Right forelimb (tissue), 1 donor: ENCODE measurements around the gene CANT1.

Source experiments
- DNase-seq: peaks from one replicate; pipeline ENCODE4 v3.0.0-alpha.2; 2018

Gene CANT1

DNA sequence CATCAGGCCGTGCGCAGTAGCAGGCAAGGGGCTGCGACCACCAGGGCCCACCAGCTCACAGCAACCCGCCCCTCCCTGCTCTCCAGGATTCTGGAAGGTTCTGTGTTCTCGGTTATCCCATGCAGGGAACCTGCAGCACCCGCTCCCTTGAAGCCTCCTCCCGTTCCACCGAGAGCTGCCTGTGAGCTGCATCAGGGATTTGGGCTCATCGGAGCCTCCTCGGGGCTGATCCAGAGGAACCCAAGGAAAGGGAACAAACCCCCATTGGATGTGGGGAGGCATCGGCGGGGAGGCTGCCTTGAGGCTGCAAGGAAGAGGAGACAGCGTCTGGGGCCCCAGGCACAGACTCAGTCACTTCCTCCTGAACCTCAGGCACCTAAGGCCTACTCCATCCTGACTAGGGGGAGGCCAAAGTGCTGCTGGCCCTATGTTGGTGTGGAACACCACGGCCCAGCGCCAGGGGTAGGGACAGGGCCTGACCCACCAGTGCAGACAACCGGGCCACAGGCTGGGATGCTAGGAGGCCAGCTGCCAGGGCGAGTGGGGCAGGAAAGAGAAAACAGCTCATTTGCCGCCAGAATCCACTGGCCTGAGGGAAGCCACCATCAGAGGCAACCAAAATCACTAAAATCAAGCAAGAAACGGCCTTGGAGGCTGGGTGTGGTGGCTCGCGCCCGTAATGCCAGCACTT is 15.4 kb downstream of the CANT1 start:
- DNase-seq, result peak; percentile 30

DNA sequence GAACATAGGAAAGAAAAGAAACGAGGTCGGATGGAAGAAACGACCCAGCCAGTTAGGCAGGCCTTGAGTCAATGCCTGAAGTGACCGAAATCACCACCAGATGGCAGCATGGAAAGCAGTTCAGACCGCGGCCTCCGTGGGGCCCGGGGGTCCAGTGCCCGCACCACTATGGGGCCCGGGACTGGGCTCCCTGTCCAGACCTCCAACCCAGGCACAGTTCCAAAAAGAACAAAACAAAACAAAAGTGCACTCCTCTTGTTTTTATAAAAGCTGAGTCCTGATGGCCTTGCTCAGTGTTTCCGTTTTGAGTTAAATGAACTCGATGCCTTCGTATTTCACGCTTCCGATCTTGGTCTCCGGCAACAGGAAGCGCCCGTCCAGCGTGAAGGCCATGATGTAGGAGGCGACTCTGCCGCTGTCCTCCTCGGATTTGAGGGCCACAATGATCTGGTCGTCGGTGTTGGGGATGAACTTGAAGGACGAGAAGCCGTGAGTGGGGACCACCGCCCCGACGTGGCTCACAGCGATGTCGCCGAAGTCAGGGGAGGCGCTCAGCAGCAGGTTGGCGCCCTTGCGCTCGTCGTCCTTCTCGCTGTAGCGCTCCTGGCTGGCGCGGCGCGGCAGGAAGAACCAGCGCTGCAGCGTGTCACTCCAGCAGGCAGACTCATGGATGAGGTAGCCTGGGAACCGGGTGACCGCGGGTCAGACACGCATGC is 16.2 kb downstream of the CANT1 start:
- DNase-seq, result peak; percentile 72

DNA sequence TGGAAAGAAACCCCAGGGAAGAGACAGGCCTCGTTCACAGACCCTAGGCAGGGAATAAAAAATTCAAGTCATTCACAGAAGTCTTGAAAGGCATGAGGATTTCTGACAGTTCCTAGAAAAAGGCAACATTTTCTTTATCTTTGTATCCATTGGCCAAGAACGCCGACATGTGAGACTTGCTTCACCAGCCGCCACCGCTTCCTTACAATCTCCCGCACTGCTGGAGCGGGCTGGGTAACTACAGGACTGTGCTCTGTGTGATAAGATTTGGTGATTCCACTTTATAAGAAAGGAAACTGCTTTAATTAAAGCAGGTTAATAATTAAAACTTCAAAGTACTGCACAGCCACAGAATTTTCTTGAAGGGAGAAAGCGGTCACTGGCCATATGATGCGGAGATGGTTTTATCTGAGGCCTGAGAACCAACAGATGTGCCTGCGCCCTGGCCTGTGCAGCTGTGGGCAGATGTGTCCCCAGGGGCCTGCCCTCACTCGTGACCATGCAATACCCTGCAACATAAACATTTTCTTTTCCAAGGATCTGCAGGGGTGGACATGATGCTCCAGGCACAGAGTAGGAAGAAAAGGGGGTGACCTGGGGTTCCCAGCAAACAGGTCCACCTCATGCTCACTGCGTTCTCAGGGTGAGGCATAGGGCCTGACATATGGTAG is 16.9 kb downstream of the CANT1 start:
- no peak for DNase-seq

DNA sequence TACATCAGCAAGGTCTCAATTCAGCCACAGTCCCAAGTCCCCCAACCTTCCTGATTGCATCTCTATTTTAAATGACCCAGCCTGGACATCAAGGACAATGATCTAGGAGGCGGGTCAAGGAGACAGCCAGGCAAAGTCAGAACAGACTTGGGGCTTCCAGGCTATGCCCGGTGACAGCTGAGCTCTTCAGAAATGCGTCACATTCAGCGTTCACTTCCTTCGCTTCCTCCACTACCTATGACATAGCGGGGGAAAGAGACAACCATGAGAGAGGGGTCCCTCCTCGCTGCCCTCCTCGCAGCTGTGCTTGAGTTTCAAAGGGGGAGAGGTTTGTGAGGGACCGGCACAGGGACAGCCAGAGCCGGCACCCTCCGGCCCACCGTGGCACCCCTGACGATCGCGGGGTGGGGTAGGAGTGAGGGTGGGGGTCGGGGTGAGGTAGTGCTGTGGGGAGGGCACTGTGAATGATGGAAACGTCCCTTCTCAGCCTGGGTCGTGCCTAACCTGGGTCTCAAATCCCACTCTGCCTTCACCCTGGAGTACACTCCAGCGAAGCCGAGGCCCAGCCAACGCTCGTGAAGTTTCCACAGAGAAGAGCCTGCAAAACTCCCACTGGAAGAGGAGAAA is 17.5 kb downstream of the CANT1 start:
- DNase-seq, result no peak

DNA sequence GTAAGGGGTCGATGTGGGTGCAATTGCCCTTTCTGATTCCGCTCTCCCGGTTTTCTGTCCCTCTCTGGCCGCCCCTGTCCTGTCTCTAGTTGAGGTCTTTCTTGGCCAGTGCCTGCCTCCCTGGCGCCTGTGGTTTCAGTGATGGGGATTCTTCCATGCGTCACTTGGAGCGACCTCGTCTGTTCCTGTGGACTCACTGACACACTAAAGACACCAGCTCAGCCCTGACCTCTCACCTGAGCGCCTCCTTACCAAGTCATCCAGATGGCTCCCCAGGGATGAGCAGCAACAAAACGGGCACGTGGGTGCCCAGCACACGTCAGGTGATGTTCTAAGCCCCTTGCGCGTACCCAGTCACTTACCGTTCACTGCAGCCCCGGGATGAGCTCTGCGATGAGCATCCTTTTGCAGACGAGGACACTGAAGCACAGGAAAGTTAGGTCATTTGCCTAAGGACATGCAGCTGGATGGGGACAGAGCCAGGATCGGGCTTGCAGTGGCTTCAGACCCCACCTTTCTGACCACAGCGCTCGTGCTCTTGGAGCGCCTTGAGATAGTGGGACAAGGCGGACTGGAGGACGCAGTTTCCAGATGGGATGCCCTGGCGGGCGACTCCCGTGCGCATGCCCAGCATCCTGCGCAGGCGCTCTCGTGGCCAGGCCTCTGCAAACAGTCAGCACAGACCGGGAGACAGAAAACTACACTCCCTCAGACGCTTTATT is 18.4 kb downstream of the CANT1 start:
- DNase-seq, result no peak

DNA sequence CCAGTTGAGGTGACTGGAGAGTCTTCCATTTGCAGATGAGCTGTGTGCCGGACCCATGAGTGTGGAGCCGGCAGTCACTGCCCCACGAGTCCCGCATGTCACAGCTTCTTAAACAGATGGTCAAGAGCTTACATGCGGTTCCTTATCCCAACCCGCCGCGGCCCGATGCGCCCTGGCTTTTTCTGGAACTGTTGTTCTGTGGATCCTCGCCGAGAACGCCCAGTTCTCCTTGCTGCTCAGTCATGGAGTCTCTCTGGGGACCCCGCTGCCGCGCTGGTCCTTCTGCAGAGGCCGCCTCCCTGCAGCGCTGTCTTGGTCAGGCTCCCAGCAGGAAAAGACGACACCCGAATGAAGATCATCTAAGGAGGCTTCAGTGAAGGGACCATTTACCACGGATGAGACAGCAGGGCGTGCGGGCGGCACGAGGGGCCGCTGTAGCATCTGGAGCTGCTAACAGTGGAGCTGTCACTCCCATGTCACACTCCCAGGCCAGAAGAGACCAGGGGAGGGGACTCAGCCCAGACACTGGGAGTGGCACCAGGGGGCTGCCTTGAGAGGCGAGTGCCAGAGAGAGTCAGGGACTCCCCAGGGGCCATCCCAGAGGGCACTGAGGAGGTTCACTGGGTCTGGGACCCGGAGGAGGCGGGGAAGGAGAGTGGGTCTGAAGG is 19.1 kb downstream of the CANT1 start:
- DNase-seq, result no peak

DNA sequence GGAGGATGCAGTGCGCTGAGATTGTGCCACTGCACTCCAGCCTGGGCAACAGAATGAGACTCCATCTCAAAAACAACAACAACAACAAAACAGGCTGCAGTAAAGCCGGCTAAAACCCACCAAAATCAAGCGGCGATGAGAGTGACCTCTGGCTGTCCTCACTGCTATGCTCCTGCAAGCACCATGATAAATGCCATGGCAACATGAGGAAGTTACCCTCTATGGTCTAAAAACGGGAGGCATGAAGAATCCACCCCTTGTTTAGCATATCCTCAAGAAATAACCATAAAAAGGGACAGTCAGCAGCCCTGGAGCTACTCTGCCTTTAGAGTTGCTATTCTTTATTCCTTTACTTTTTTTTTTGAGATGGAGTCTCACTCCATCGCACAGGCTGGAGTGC is 21.4 kb downstream of the CANT1 start:
- DNase-seq, result no peak

DNA sequence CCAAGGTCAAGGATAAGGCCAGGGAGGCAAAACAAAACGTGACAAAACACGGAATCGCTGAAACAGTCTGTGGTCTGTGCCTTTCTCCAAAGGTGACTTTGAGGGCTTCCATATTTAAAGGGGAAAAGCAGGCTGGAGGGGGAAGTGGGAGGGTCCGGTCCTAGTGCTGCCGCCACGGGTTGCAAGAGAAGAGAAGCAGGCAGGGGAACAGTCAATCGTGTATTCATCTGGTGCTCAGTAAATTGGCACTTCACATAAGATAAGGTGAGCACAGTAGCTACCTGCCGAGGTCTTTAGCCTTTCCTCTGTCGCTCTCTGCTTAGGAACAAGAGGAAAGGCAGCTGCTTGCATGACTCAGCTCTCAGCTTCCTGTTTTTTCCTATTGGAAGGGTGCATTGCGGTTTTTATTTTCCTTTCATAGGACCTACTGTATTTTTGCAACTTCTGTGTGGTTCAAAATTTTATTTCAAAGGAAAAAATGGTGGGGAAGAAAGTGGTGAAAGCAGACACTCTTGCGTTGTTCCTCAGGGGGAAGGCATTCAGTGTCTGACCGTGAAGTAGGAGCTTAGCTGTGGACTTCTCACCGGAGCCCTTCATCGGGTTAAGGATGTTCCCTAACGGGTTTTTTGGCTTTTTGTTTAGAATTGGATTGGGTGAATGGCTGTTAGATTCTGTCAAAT is 22.8 kb downstream of the CANT1 start:
- DNase-seq, result no peak

DNA sequence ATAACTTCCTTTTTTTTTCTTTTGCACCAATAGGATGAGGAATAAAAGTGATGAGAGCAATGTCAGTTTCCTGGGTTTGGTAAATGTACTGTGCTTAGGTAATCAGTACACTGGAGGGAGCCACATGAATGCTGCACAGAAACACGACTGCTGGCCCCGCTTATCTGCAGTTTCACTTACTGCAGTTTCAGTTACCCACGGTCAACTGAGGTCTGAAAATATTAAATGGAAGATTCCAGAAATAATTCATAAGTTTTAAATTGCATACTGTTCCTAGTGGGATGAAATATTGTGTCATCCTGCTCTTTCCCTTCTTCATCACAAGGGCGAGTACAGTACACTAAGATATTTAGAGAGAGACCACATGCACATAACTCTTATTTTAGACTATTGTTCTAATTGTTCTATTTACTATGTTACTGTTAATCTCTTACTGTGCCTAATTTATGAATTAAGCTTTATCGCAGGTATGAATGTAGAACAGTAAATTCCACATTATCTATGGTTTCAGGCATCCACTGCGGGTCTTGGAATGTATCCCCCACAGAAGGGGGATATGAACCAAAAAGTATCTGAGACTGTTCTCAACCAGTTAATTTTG is 23.4 kb downstream of the CANT1 start:
- no peak for DNase-seq

DNA sequence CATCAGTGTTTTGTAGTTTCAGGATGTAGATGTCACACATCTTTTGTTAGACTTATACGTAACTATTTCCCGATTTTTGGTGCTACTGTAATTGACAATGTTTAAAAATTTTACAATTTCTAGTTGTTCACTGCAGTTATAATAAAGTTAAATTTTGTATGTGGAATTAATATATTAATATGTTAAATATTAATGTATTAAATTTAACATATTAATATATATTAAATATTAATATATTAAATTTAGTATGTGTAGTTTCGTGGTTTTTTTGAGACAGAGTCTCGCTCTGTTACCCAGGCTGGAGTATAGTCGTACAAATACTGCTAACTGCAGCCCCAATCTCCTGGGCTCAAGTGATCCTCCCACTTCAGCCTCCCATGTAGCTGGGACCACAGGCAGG is 24.2 kb downstream of the CANT1 start:
- no peak for DNase-seq

DNA sequence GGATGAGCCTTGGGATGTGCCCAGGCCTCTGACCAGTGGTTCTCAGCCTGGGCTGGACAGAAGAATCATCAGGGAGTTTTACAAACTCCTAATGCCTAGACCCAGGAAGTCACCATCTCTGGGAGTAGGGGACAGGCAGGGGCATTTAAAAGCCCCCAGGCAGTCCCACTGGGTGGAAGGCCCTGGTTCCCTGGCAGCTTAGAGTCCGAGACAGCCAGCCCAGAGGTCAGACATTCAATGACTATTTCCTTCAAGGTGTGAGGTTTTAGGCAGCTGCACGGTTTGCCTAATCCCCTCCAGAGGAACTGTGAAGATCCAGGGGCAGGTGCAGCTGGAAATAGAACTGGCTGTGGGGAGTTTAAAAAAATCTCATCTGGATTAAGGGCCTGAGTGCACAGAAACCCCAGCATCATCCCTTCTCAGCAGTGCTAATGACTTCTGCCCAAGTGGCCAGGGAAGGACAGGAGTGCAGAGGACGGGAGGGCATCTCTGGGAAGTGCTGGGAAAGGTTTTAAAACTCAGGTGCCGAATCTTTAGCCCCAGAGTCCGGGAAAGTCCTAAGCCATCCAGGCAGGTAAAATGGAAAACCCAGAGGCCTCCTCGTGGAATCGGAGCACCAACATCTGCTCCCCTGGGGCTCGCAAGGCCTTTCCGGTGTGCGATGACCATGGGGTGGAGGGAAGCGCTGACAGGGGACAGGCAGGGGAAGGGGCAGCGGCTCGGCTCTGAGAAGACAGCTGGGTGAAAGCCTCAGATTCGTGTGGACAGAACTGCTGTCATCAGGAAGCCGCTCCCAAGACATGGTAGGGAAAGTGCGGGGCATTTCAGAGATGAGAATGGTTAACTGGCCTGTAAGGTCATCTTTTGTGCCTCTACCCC is 28.3 kb downstream of the CANT1 start:
- no peak for DNase-seq

DNA sequence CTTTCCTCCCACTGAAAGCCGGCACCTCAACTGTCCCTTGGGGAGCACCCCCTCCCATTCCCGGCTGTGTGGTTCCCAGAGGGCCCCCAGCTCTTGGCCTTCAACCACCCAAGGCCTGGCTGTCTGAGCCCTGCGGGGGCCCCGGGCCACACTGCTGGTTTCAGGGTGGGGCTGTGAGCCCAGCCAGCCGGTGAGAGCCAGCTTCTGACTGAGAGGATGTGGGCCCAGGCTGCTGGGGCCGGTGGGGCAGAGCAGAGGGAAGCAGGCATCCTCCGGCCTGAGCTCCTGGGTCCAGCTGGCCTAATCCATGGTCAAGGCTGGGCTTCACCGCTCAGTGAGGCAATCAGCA is 29.0 kb downstream of the CANT1 start:
- DNase-seq, result no peak

DNA sequence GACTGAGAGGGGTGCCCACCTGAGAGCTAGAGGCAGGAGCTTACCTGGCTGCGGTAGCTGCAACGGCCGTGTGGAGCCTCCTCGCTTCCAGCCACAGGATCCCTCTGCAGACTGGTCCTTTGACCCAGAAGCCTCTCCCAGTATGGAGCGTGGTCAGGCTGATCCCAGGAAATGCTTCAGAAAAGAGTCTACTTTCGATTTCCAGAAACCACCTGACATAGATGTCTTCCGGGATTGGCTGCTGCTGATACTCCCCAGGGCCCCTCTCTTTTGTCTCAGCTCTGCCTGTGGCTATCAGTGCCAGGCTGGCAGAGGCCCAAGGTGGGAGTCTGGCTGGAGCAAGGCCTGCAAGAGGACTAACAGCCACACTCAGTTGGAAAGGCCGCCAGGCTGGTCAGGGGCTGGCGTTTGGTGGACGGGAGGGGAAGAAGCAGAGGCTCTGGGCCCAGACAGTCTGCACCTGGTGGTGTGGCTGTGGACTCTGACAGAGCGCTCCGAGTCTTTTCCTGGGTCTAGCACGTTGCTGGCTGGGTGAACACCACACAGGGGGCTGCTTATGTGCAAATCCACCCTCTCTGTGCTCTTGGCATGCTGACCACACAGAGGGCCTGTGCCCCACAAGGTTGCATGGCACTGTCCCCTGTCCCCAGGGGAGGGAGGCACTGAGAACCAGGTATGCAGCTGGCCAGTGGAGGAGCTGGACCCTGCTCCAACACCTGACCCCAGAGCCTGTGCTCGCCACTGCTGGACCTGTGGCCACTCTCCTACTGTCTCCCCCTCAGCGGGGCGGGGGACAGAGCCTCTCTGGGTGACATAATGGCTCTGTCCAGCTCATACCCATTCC is 29.6 kb downstream of the CANT1 start, which contains the start of gene LGALS3BP:
Gene LGALS3BP (minus strand): TSS at position 144 of the 844 bp plus-strand sequence. CDS start 2,732 bp downstream, outside the sequence.
- DNase-seq, result peak; percentile 67

DNA sequence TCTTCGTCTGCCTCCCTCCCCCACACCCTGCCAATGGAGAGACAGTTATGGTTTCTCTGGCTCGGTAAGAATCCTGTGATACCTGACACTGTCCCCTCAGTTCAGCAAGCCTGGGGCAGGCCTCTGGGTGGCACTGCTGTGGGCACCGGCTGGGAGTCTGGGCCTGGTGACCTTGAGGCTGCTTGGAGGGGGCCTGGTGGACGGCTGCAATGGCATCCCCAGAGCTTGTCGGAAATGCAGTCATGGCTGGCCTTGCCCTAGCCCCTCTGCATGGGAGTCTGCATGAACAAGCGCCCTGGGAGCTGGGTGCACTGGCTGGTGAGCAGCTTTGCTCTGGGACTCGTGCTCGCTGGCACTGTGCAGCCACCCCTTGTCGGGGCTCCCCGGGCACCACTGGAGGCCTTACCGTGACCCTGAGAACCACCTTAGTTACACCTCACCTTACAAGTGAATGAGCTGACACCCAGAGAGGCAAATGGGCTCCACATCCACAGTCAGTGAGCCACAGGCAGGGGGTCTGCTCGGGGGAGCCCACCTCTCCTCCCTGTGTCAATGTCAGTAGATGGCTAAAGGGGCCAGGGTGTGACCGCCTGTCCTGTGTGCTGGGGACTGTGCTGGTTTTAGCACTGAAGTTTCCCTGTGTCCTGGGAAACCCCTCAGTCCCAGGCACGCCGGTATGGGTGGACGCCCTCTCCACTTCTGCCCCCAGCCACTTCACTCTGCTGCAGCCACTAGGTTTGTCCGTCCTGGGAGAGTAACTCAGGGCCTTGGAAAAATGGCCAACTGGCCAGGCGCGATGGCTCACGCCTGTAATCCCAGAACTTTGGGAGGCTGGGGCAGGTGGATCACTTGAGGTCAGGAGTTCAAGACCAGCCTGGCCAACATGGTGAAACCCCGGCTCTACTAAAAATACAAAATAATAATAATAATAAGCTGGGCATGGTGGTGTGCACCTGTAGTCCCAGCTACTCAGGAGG is 31.3 kb downstream of the CANT1 start:
- no peak for DNase-seq

DNA sequence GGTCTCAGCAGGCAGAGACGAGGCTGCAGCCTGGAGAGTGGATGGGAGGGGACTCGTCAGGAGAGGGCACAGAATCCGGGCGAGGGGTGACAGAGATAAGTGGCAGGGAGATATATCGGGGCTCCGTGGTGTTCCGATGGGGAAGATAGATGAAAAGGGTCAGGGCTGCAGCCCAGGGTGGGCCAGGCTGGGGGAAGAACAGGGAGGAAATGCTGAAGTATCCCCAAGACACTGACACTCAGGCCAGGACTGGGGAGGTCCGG is 32.0 kb downstream of the CANT1 start:
- DNase-seq, result no peak

DNA sequence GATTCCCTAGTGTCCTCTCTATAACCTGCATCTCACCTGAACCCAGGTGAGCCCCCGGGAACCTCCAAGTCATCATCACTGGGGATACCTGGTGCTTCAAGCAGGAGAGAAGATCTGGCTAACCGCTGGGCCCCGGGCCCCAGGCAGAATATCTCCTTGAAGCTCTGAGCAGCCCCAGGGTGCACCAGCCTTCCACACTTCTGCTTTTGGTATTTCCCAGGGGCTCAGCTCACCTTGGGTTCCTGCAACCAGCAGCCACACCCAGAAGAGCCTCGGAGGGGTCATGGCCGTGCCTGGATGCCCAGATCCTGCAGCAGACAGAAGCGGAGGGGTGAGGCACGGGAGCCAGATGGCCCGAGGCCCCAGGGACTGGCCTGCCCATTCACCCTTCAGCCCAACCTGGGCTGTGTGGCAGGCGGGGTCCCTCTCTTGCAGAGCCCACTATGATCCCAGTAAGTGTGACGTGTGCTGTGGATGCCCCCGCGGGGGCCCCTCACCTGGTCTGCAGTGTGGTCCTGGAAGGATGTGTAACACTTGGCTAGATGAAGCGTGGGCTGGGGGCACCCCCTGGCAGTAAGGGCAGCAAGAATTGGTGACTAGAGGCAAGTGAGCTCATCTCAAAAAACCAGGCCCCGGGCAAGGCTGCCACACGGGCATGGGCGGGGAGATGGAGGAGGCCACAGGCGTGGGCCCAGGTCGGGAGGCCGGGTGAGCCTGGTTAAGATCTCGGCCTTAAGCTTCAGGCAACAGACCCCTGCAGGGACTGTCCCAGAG is 32.5 kb downstream of the CANT1 start:
- no peak for DNase-seq
